Measurements from ENCODE around the gene GOLGA6A.
"Not testable (repeated sequence)": the region's sequence is repeated elsewhere in the genome, so short reads cannot be mapped to it uniquely, and the experiment has no call there.

The GOLGA6A gene

GRCh38 chr15:74072614-74073337 is 9.6 kb downstream of the GOLGA6A start:
- peak; percentile 52 for DNase-seq
- H3K4me1 ChIP-seq; H3K36me3 ChIP-seq; H3K27me3 ChIP-seq; H3K9me3 ChIP-seq; H3K4me3 ChIP-seq (ENCODE audit: low read depth, low read length): not testable (repeated sequence)
- peak; percentile 31; the same call in 1 of the 2 replicates for TF ChIP-seq CTCF (IDR thresholded peaks at IDR 0.05; ENCODE audit: low read depth, low read length)

- H3K4me1 ChIP-seq; DNase-seq; H3K9me3 ChIP-seq; H3K27me3 ChIP-seq; H3K36me3 ChIP-seq; H3K4me3 ChIP-seq (ENCODE audit: low read depth, low read length): not testable (repeated sequence)
Measured at GRCh38 chr15:74072132-74072531, 10.2 kb downstream of the GOLGA6A start.

- DNase-seq; H3K4me3 ChIP-seq (ENCODE audit: low read depth, low read length); H3K4me1 ChIP-seq; H3K27me3 ChIP-seq; H3K36me3 ChIP-seq; H3K9me3 ChIP-seq: not testable (repeated sequence)
Measured at GRCh38 chr15:74071645-74072044, 10.7 kb downstream of the GOLGA6A start.

DNA sequence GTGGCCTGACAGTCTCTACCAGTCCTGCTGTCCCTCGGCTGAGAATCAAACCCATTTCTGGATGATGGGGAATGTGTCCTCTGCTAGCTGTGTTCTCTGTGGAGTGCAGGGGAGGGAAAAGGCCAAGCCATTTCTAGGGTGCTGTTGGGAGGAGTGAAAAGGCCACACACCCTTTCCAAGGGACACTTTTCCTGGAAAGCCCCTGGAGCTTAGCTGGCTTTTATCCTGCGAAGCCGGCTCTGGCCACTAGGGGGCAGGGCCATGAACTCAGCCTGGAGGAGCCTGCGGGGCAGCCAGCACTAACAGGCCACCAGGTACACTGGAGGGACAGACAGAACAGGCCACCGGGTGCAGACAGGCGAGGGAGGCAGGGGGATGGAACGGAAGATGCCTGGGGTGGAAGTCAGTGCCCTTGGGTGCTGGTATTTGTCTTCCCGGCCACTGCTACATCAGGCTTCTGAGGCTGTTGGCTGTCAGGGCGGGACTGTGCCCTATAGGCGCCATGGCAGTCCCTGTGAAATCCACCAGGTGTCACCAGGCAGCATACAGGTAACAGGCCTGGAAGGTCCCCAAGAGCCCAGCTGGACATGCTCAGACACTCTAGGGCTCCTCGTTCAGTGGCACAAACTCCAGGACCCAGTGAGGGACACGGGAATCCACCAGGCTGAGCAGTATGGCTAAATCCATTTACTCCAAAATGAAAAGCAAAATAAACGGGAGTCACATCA is 16.5 kb downstream of the GOLGA6A start:
- H3K4me1 ChIP-seq; H3K4me3 ChIP-seq (ENCODE audit: low read depth, low read length); H3K36me3 ChIP-seq; H3K9me3 ChIP-seq; H3K27me3 ChIP-seq: not testable (repeated sequence)
- peak; percentile 38 for TF ChIP-seq CTCF (IDR thresholded peaks at IDR 0.05; ENCODE audit: low read depth, low read length)
- peak; percentile 70 for DNase-seq

- H3K9me3 ChIP-seq; H3K27me3 ChIP-seq; H3K4me3 ChIP-seq (ENCODE audit: low read depth, low read length); H3K36me3 ChIP-seq; DNase-seq; H3K4me1 ChIP-seq: not testable (repeated sequence)
Measured at GRCh38 chr15:74064822-74065221, 17.5 kb downstream of the GOLGA6A start.

GRCh38 chr15:74064183-74064582 is 18.2 kb downstream of the GOLGA6A start:
- H3K4me1 ChIP-seq; DNase-seq; H3K4me3 ChIP-seq (ENCODE audit: low read depth, low read length); H3K9me3 ChIP-seq; H3K27me3 ChIP-seq; H3K36me3 ChIP-seq: not testable (repeated sequence)

DNA sequence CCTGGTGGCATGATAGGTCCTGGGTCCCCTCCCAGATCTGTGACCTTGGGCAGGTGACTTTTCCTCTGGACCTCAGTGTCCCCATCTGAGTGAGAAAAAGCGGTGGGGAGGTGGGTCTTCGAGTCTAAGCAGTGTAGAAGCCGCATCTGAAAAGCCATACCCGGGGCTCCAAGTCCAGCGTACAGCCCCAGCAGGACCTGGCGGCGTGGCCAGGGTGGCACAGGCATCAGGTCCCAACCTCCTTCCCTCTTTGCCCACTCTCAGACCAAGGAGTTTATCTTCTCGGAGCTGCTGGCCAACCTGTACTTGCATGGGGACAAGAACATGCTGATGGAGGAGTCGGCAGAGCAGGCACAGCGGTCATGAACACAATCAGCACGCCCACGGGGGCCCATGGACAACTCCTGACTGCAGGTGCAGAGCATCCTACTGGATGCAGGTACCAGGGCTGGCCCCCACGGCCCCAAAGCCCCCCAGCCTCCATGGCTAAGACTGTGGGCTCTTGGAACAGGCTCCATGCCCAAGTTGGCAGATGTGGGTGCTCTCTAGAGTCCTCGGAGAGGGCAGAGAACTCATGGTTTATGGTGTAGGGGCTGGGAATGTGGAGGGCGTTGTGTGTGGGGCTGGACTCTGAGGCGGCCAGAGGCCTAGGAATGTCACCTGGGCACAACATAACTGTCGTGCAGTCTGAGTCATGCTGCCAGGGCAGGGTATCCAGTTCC is 18.8 kb downstream of the GOLGA6A start:
- H3K4me1 ChIP-seq; H3K9me3 ChIP-seq; H3K36me3 ChIP-seq; H3K4me3 ChIP-seq (ENCODE audit: low read depth, low read length); H3K27me3 ChIP-seq; DNase-seq: not testable (repeated sequence)

- Histone ChIP-seq H3K36me3 (no peaks in the 10 kb centered on the region), H3K9me3 (no peaks in the 10 kb centered on the region), H3K4me1 (no peaks in the 10 kb centered on the region), H3K27me3 (no peaks in the 10 kb centered on the region), H3K4me3 (ENCODE audit: low read depth, low read length) (no peak overlapping the region)
- DNase-seq, result no peak
- TF ChIP-seq CTCF (IDR thresholded peaks at IDR 0.05; ENCODE audit: low read depth, low read length), result no peak
Measured at GRCh38 chr15:74062671-74063070, 19.7 kb downstream of the GOLGA6A start.
